Cerebellar nuclear complex (tissue), 1 donor: ENCODE measurements around the gene NOX3.

Experiments used
- DNase-seq, 2 experiments: peaks; one replicate each; lab custom pipeline; 2025; lab: John Stamatoyannopoulos, UW

NOX3 gene

GRCh38 chr6:155399745-155400653, 55.6 kb downstream of the NOX3 start:
- DNase-seq: no peak

- no peak for DNase-seq
Observed at GRCh38 chr6:155399062-155399744, 56.4 kb downstream of the NOX3 start.

DNA sequence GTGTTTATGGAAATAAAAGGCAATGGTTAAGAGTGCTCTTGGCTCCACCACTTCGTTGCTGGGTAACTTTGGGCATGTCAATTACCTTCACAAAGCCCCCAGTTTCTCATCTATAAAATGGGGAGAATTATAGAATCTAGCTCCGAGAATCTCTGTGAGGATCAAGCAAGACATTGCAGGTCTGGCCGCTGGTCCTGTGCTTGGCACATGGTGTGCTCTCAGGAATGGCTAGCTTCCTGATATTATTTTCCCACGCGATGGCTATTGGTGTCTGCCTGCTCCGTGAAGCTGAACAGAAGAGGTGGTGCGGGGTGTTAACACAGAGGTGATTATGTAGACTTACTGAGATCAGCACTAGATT, 57.0 kb downstream of the NOX3 start:
- DNase-seq: no peak

DNA sequence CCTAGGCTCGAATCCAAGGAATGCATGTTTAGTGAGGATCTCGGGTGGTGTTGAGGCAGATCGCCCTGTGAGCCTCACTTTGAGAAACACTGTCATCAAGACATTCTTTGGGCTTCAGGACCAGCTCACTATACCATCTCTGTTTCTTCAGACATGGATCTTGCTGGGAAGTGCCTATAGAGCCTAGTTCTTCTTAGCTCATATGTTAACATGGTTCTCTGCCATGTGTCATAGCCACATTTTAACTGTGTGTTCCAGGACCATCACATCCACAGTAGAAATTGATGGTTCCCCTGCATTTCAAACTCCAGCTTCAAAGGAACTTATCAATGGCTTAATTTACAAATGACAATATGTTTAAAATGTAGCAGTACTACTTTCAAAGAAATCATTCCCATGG, 57.4 kb downstream of the NOX3 start:
- DNase-seq: no peak

DNA sequence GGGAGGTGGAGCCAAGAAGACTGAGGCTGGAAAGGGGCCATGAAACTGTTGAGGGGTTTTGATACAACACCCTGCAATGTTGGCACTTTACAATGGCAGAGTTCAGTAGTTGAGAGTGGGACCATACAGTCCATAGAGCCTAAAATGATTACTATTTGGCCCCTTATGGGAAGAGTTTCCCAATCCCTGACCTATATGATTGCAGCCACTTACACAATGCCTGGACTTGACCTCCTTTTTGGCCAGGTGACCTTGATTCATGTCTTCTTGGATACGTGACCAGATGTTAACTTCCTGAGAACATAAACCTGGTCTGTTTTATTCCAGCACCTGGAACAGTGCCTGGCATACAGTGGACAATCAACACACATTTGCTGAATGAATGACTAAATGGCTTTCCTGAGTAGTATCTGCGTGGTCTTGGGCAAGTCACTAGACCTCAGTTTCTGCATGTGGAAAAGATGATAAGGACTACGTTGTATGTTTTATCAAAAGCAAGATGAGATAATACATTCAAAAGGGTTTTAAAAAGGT, 58.4 kb downstream of the NOX3 start:
- DNase-seq: no peak

DNA sequence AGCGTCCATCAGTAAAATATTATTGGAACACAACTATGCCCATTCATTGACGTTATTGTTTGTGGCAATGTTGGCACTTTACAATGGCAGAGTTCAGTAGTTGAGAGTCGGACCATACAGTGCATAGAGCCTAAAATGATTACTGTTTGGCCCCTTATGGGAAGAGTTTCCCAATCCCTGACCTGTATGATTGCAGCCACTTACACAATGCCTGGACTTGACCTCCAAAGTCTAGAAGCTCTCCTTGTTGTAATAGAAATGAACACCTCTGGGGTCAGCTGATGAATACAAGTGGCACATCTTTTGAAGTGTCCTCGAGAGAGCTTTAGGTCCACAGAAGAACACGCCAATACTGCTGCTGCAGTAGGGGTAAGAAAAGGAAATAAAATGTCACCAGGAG, 59.0 kb downstream of the NOX3 start:
- DNase-seq: no peak

DNA sequence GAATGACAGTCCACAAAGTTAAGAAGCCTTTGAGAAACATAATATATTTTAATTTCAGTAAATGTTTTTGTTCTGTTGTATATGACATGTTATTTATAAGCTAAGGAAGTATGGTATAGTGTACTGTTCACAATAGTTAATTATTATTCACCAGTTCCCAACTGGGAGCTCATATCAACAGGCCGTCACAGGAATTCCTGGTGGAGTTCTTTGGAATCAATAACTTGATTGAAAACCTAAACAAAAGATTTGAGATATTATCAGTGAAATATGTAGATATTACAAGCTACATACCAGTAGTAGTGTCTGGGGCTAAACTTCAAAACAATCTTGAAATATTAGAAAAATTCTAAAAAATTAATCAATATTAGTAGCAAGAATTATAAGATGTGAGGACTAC, 60.3 kb downstream of the NOX3 start:
- DNase-seq: no peak

GRCh38 chr6:155389130-155389529, 66.5 kb downstream of the NOX3 start:
- no peak for DNase-seq

DNA sequence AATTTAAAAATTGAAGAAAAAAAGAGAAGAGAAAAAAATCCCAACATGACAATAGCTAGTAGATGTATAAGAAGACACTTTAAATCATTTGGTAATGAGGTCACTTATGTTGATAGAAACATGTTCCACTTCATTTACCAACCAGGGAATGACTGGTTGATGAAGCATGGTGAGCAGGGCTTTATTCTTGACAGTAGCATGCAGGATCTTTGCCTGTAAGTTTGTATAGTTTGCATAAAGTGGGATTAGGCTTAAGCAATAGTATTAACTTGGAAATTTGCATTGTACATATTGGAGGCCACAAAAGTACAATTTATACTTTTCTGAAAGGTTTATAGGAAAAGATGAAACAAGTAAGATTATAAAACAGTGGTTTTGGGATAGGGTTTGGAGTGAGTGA, 67.0 kb downstream of the NOX3 start:
- DNase-seq: no peak

DNA sequence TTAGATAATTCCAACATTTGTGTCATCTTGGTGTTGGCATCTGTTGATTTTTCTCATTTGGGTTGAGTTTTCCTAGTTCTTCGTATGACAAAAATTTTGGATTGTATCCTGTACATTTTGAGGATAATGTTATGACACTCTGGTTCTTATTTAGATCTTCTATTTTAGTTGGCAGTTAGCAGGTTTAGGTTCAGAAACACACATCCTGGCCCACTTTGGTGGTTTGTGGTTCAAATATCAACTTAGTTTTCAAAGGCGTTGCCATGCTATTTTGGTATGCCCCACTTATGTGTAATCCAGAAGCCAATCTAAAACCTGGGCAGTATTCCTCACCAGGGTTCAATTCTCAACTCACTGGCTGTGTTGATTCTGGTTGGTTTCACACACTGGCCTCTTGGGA, 68.2 kb downstream of the NOX3 start:
- no peak for DNase-seq

DNA sequence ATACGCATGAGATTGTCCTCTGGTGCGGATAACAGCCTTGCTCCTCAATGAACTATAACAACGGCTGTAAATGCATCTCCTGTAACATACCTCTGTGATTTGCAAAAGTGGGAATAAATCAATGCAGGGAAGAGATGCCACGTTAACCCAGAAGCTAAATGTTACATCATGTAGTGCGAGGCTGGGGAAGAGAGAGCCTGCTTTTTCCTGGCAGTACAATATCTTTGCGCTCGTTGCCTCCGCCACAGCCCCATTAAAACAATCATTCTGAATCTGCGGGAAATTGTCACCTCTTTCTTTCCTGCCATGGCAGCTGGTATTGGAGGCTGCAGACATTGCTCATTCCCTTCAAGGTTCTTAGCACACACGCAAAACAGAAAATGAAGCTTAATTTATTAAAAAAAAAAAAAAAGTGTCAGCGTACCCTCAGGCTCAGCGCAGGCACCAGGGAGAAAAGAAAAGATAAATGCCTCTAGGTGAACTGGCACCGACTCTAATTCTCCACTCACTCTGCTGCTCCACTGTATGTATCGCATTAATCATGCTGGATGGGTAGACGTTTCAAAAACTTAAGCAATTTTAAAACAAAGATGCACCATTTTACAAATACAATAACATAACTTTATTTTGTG, 71.2 kb downstream of the NOX3 start:
- no peak for DNase-seq

- DNase-seq: no peak
Observed at GRCh38 chr6:155383913-155384312, 71.7 kb downstream of the NOX3 start.

DNA sequence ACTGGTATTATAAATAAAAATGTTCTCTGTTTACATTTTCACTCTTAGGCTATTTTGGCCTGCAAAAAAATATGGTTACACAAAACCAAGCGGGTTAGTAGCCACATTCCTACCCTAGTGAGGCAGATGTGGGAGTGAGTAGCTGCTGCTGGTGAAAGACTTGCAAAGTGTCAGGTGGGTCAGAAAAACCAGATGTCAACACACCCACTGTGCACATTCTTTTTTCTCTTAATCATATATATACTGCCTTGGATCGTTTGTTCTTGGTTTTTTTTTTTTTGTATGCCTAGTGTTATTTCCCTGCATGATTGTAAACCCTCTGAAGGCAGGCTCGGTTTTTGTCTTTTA, 73.3 kb downstream of the NOX3 start:
- no peak for DNase-seq

DNA sequence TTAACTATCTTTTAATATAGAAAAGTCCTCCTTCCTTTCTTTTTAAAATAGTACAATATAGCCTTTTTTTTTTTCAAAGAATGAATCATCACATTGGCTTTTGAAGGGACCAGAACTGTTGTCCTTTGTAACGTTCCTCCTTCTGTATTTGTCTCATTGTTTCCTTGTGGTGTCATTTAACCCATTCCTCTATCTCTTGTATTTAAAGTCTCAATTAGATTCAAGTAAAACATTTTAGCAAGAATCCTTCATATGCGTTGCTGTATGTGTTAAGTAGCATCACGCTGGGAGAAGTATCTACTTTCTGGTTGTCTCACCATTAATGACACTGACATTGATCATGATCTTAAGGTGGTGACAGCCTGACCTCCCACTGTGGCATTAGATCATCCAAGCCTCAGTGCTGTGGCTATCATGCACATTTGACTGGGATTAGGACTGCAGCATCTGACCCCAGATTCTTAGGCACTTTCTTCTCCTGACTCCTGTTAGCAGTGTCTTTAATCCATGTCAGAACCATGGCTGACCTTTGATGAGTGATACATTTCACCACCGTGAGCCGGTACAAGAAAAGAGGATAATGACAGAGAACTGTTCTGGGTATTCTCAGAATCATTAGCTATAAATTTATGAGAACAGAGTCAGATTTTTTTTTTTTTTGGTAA, 73.8 kb downstream of the NOX3 start:
- no peak for DNase-seq

DNA sequence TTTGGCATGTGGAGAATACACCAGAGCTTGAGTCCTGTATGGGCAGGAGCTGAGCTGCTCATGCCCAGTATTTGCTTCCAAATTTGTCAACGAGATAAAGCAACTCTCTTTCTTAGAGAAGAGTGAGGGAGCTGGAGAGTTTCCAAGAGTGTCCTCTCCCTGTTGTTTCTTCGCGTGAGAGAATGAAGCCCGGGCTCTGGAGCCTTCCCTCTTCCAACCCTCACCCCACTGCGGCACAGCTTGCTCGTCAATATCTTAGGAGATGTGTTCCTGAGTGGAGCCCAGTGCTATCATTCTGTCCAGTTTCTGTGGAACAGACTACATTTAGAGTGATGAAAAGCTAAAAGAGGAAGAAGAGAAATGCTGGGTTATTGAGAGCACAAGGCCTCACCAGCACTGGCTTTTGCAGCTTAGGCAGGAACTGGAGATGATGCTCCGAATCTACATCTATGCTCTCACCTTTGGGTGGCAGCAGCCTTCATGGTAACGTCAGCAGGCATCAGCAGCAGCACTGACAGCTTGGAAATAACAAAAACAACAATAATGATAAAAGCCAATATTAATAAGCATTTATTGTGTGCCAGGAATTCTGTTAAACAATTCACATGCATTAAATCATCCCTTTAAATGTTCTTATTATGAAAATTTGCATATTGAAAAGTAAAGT, 74.8 kb downstream of the NOX3 start:
- DNase-seq: no peak

GRCh38 chr6:155378724-155379123, 76.9 kb downstream of the NOX3 start:
- no peak for DNase-seq

DNA sequence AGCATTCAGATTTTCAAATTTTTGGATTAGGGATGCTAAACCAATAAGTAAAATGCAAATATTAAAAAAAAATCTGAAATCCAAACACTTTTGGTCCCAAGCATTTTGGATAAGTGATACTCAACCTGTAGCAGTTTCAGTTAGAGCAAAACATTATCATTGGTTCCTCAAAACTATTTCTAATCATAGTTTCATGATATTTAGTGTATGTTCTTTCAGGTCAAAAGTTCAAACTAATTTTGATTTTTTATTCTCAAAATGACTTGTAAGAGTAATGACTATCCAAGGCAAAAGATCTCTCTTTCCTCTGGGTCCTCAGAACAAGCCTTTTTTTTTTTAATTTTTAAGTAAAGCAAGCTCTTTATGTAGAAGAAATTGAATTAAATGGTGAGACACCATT, 77.4 kb downstream of the NOX3 start:
- DNase-seq: no peak

DNA sequence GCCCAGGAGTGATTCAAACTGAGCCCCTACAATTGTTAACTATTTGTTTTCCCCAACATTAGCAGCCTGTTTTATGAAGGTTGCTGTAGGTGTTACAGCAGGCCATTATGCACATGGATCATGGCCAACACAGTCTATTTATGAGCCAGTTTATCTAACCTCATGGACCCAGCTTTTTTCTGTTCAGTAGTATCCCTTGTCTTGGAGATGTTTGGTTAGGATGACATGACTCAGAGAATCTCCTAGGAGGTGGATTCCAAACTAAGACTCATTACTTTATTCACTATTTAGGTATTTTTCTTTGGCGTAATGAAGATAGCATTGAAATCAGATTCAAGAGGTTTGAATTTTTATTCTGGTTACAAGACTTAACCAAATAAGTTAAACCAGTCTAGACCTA, 78.6 kb downstream of the NOX3 start:
- no peak for DNase-seq

DNA sequence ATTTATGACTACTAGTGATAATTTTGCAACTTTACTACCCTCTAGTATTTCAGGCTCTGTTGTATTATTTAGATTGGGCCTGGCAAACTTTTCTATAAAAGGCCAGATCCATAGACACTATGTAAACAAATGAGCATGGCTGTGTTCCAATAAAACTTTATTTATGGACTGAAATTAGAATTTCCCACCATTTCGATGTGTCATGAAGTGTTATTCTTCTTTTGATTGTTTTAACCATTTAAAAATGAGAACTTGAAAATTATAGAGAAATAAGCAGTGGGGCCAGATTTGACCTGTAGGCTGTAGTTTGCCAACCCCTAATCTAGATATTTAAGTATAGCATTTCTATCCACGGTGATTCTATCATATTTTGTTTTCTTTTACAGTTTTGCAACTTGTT, 79.8 kb downstream of the NOX3 start:
- DNase-seq: no peak

DNA sequence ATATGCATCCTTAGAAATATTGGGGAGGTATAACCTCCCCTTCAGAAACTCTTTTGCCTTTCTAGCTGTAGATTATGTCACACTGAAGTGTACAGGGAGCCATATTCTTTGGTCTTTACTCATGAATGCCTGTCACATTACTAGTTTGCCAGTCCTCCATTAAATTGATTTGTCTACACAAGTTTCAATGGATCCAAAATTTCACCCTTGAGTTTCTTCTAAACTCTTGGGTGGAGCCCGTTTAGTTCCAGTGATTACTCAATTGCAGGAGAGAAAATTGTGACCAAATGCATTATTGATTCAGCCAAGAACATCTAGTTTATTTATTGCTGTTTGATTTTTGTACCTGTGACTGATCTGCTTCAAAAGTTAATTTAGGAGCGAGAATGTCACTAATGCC, 81.0 kb downstream of the NOX3 start:
- no peak for DNase-seq

DNA sequence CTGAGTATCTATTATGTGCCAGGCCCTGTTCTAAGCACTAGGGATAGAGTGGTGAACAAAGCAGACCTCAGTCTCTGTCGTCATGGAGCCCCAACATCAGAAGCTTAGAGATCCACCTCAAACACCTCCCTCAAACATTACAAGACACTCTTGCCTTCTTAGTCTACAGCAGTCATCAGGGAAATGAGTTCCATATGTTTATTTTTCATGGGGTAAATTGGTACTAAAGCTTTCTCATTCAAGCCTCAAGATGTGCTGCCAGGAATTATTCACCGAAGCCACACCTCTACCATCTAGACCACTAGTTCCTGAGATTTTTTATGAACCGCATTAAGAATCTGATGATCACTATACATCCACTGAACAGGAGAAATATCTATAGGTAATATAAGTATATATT, 82.4 kb downstream of the NOX3 start:
- no peak for DNase-seq

- DNase-seq: no peak
Observed at GRCh38 chr6:155372256-155372655, 83.4 kb downstream of the NOX3 start.
